ENCODE results near the gene STRIP1.

The STRIP1 gene

GRCh38 chr1:110034451-110035235 lies at the start of gene STRIP1:
Gene STRIP1, plus strand, starts transcription at chr1:110034624. Its CDS starts 14 bp downstream, at chr1:110034638.
- FAIRE-seq = peak; percentile 95

GRCh38 chr1:109985247-109986053 lies 49.0 kb upstream of the STRIP1 start:
- no peak for FAIRE-seq

GRCh38 chr1:109986054-109986444 lies 48.4 kb upstream of the STRIP1 start:
- no peak for FAIRE-seq

- no peak for FAIRE-seq
Observed at GRCh38 chr1:109988349-109988914, 46.0 kb upstream of the STRIP1 start.

GRCh38 chr1:109989506-109990301 lies 44.7 kb upstream of the STRIP1 start:
- FAIRE-seq = no peak

- FAIRE-seq = no peak
Observed at GRCh38 chr1:109990302-109990653, 44.1 kb upstream of the STRIP1 start.

- no peak for FAIRE-seq
Observed at GRCh38 chr1:109991400-109991925, 43.0 kb upstream of the STRIP1 start.

- FAIRE-seq = no peak
Observed at GRCh38 chr1:109993885-109994284, 40.5 kb upstream of the STRIP1 start.

GRCh38 chr1:109994654-109995053 lies 39.8 kb upstream of the STRIP1 start:
- FAIRE-seq = no peak

- FAIRE-seq = no peak
Observed at GRCh38 chr1:109995536-109995935, 38.9 kb upstream of the STRIP1 start.

- FAIRE-seq = no peak
Observed at GRCh38 chr1:109996476-109996875, 37.9 kb upstream of the STRIP1 start.

GRCh38 chr1:109997204-109997866 lies 37.1 kb upstream of the STRIP1 start:
- FAIRE-seq = no peak

GRCh38 chr1:109997867-109998229 lies 36.6 kb upstream of the STRIP1 start:
- no peak for FAIRE-seq

GRCh38 chr1:110002695-110003094 lies 31.7 kb upstream of the STRIP1 start:
- no peak for FAIRE-seq

GRCh38 chr1:110003747-110004428 lies 30.5 kb upstream of the STRIP1 start:
- FAIRE-seq = no peak

- no peak for FAIRE-seq
Observed at GRCh38 chr1:110004583-110004982, 29.8 kb upstream of the STRIP1 start.

GRCh38 chr1:110005971-110006370 lies 28.5 kb upstream of the STRIP1 start:
- FAIRE-seq = no peak

GRCh38 chr1:110006516-110006915 lies 27.9 kb upstream of the STRIP1 start:
- FAIRE-seq = no peak

- FAIRE-seq = no peak
Observed at GRCh38 chr1:110007046-110007830, 27.2 kb upstream of the STRIP1 start.

- FAIRE-seq = no peak
Observed at GRCh38 chr1:110008971-110009565, 25.4 kb upstream of the STRIP1 start.

Measured in G401.6 (cell line).